Neural cell (in vitro differentiated cells): ENCODE measurements around the gene MED13L.

Experiments used
- CTCF ChIP-seq: fragments of 450-650 bp; IDR thresholded peaks from 2 replicates; pipeline ENCODE4 v1.5.1; 2014; ENCODE audit warnings: antibody characterized with exemption, mild to moderate bottlenecking, moderate library complexity; ENCODE audit not compliant: poor library complexity, severe bottlenecking
- EP300 ChIP-seq: fragments of 450-650 bp; conservative IDR thresholded peaks from 2 replicates; pipeline ENCODE4 v1.6.1; 2014; ENCODE audit warnings: antibody characterized with exemption, mild to moderate bottlenecking, moderate library complexity; ENCODE audit not compliant: poor library complexity, severe bottlenecking
- EZH2 ChIP-seq: fragments of 200-600, 300-800 bp; shearing (Covaris generic), sonication (generic); IDR thresholded peaks from 2 replicates; pipeline ENCODE4 v1.6.1; 2014; ENCODE audit warnings: antibody characterized with exemption, low read length, borderline replicate concordance, mild to moderate bottlenecking; ENCODE audit not compliant: insufficient read depth, poor library complexity, severe bottlenecking
- POLR2AphosphoS5 ChIP-seq: IDR thresholded peaks from 2 replicates; pipeline ENCODE4 v1.6.1; 2012
- REST ChIP-seq: IDR thresholded peaks from 2 replicates; pipeline ENCODE4 v1.6.1; 2012; ENCODE audit warnings: borderline replicate concordance
- SMC3 ChIP-seq: fragments of 450-650 bp; conservative IDR thresholded peaks from 2 replicates; pipeline ENCODE4 v1.6.1; 2014; ENCODE audit warnings: antibody characterized with exemption, mild to moderate bottlenecking, moderate library complexity; ENCODE audit not compliant: poor library complexity
- TAF1 ChIP-seq: IDR thresholded peaks from 2 replicates; pipeline ENCODE4 v1.6.1; 2012; ENCODE audit warnings: low read depth

- TF ChIP-seq CTCF (no peak), EZH2 (no peak), TAF1 (no peak), POLR2AphosphoS5 (no peak), EP300 (no peak), SMC3 (no peak), REST (no peak)
Observed at GRCh38 chr12:116089080-116089479, 188.4 kb downstream of the MED13L start.
